ENCODE measurements around the gene PHF5A. TPM values are rescaled to one million over a fixed set of nuclear protein-coding genes. Genes with fewer than 3 reads are reported as not detected.

PHF5A gene
- total RNA-seq, result 10 to 100 TPM; 41.3 to 44.2 TPM
- 30.7 TPM for polyA plus RNA-seq (2013, experiment 1 of 2)
- polyA plus RNA-seq (2013, experiment 2 of 2), result 27.9 TPM
- 18.1 to 122 (median 33.9) reads per million in 172 experiments for total RNA-seq

- CTCF ChIA-PET, result interaction anchor here (1.0 to 2.9 kb wide), 5 partner anchors 20 to 87 kb away, joined by 3 to 17 read pairs (median 7); partner anchors contain the start of genes TEF and TOB2
- Mint-ChIP-seq H3K27ac (peak within 1 kb of the TSS; percentile 97), H3K4me1 (ENCODE audit: low read depth) (peaks cover 62% of the 10 kb centered on the region), H3K4me3 (peak within 1 kb of the TSS; percentile 89), H3K36me3 (ENCODE audit: low read depth) (peaks cover 66% of the 10 kb centered on the region), H3K27me3 (no peaks in the 10 kb centered on the region), H3K9me3 (no peaks in the 10 kb centered on the region)
- Histone ChIP-seq H3K4me3 (ENCODE audit: low read length) (peak within 1 kb of the TSS; percentile 94), H3K4me1 (ENCODE audit: insufficient read depth, low read length) (peaks cover 27% of the 10 kb centered on the region), H3K36me3 (ENCODE audit: insufficient read depth, low read length) (peaks cover 47% of the 10 kb centered on the region), H3K27me3 (ENCODE audit: control insufficient read depth in 1 of 2, insufficient read depth in 2 of 2, low read length in 2 of 2) (no peaks in the 10 kb centered on the region), H3K27ac (ENCODE audit: low read depth in 1 of 2, low read length in 2 of 2) (peak within 1 kb of the TSS; percentile 94 to 98), H3K9me3 (ENCODE audit: control insufficient read depth in 1 of 2, insufficient read depth in 1 of 2, low read length in 2 of 2) (no peaks in the 10 kb centered on the region)
- no peak for TF ChIP-seq CTCF (IDR thresholded peaks at IDR 0.05)
- POLR2A ChIA-PET, result interaction anchor here (0.6 to 3.3 kb wide), 33 partner anchors 8 to 1181 kb away, joined by 3 to 234 read pairs (median 4); partner anchors contain the start of genes CCDC134, CYB5R3, DESI1 and EP300
- DNase-seq (peak; percentile 95 to 99 (median 98)), ATAC-seq (ENCODE audit: poor library complexity) (peak; percentile 92)
- intact Hi-C loops (cut with DNase I, micrococcal nuclease), result loop anchor here (1.0 to 10.0 kb wide), 8 partner anchors 20 to 612 kb away; partner anchors contain the start of genes RANGAP1 (in 2 of the 2), ST13 (in 2 of the 2), XPNPEP3 (in 2 of the 2) and POLR3H (in 1 of the 2)
These were observed at the start of gene PHF5A, which contains the start of gene ACO2 for GRCh38 chr22:41468381-41469217. PHF5A (minus strand) TSS chr22:41468692; CDS start chr22:41468653, 39 bp downstream. ACO2 (plus strand) TSS chr22:41469117; CDS start chr22:41469147, 30 bp downstream.

GRCh38 chr22:41518048-41518347 lies 49.5 kb upstream of the PHF5A start:
- Mint-ChIP-seq H3K27me3 (no peaks in the 10 kb centered on the region), H3K36me3 (ENCODE audit: low read depth) (peaks cover 33% of the 10 kb centered on the region), H3K9me3 (no peaks in the 10 kb centered on the region), H3K4me1 (ENCODE audit: low read depth) (peaks cover 5% of the 10 kb centered on the region), H3K4me3 (no peak overlapping the region), H3K27ac (no peak overlapping the region)
- CTCF ChIA-PET, result interaction anchor here (0.8 to 1.8 kb wide), 4 partner anchors 9 to 114 kb away, joined by 3 to 9 read pairs (median 4); no protein-coding TSS in a partner anchor
- POLR2A ChIA-PET, result interaction anchor here (0.6 to 1.6 kb wide), 4 partner anchors 48 to 111 kb away, joined by 3 to 5 read pairs (median 4); partner anchors contain the start of gene TOB2
- Histone ChIP-seq H3K9me3 (ENCODE audit: control insufficient read depth in 1 of 2, insufficient read depth in 1 of 2, low read length in 2 of 2) (no peaks in the 10 kb centered on the region), H3K36me3 (ENCODE audit: insufficient read depth, low read length) (peaks cover 56% of the 10 kb centered on the region), H3K27me3 (ENCODE audit: control insufficient read depth in 1 of 2, insufficient read depth in 2 of 2, low read length in 2 of 2) (no peaks in the 10 kb centered on the region), H3K4me3 (ENCODE audit: low read length) (no peak overlapping the region), H3K4me1 (ENCODE audit: insufficient read depth, low read length) (no peaks in the 10 kb centered on the region), H3K27ac (ENCODE audit: low read depth in 1 of 2, low read length in 2 of 2) (no peak overlapping the region)
- peak; percentile 48 for TF ChIP-seq CTCF (IDR thresholded peaks at IDR 0.05)
- ATAC-seq (ENCODE audit: poor library complexity) (no peak), DNase-seq (no peak)
- intact Hi-C loops (cut with DNase I, micrococcal nuclease), result no loop called here

- Histone ChIP-seq H3K4me1 (ENCODE audit: insufficient read depth, low read length) (no peaks in the 10 kb centered on the region), H3K36me3 (ENCODE audit: insufficient read depth, low read length) (peaks cover 58% of the 10 kb centered on the region), H3K4me3 (ENCODE audit: low read length) (no peak overlapping the region), H3K27ac (ENCODE audit: low read depth in 1 of 2, low read length in 2 of 2) (no peak overlapping the region), H3K9me3 (ENCODE audit: control insufficient read depth in 1 of 2, insufficient read depth in 1 of 2, low read length in 2 of 2) (no peaks in the 10 kb centered on the region), H3K27me3 (ENCODE audit: control insufficient read depth in 1 of 2, insufficient read depth in 2 of 2, low read length in 2 of 2) (no peaks in the 10 kb centered on the region)
- ATAC-seq (ENCODE audit: poor library complexity) (no peak), DNase-seq (peak in 12 of 14 experiments; percentile 13 to 62 (median 30))
- CTCF ChIA-PET, result interaction anchor here (0.8 to 1.8 kb wide), 4 partner anchors 9 to 113 kb away, joined by 3 to 9 read pairs (median 4); no protein-coding TSS in a partner anchor
- H3K27me3 Mint-ChIP-seq, result no peaks in the 10 kb centered on the region
- H3K9me3 Mint-ChIP-seq, result no peaks in the 10 kb centered on the region
- H3K36me3 Mint-ChIP-seq (ENCODE audit: low read depth), result peaks cover 34% of the 10 kb centered on the region
- H3K27ac Mint-ChIP-seq, result no peak overlapping the region
- no peak overlapping the region for H3K4me3 Mint-ChIP-seq
- intact Hi-C loops (cut with DNase I, micrococcal nuclease), result loop anchor here in 1 of 2 experiments (1.0 kb wide), 1 partner anchor 114 kb away; no protein-coding TSS in a partner anchor
- H3K4me1 Mint-ChIP-seq (ENCODE audit: low read depth), result peaks cover under 1% of the 10 kb centered on the region
- peak; percentile 69 for TF ChIP-seq CTCF (IDR thresholded peaks at IDR 0.05)
- POLR2A ChIA-PET, result interaction anchor here (0.6 to 1.6 kb wide), 5 partner anchors 48 to 231 kb away, joined by 3 to 5 read pairs (median 3); partner anchors contain the start of genes RANGAP1 and TOB2
These were observed 48.9 kb upstream of the PHF5A start for GRCh38 chr22:41517172-41518047.
